ENCODE data around the gene TTLL4. TPM values are rescaled to one million over a fixed set of nuclear protein-coding genes. Genes with fewer than 3 reads are reported as not detected.

TTLL4 gene
- polyA plus RNA-seq, 1 of the 3 experiments (the other 2 are of a cell fraction) = 15.6 TPM

GRCh38 chr2:218710334-218710686, 325 bp upstream of the TTLL4 start:
- Histone ChIP-seq H3K36me3 (replicated peaks in 1 of 2; ENCODE audit: control insufficient read depth in 1 of 2, insufficient read depth in 2 of 2, low read length in 1 of 2) (peaks cover 0 to 7% of the 10 kb centered on the region in 2 experiments), H3K4me2 (peak overlapping the region; percentile 56), H2AFZ (ENCODE audit: low read depth) (peak overlapping the region; percentile 95), H3K79me2 (ENCODE audit: insufficient read depth) (peaks cover 38% of the 10 kb centered on the region), H3K9me2 (no peaks in the 10 kb centered on the region), H3K27me3 (ENCODE audit: insufficient read depth) (no peaks in the 10 kb centered on the region), H3F3A (replicated peaks; ENCODE audit: insufficient read depth) (peaks cover 5% of the 10 kb centered on the region), H3K9ac (no peak overlapping the region), H4K20me1 (ENCODE audit: insufficient read depth) (peaks cover 3% of the 10 kb centered on the region; the same call in 1 of the 2 replicates), H3K4me1 (ENCODE audit: control insufficient read depth in 1 of 2, insufficient read depth in 2 of 2, low read depth in 1 of 2, low read length in 1 of 2) (peaks cover 0 to 11% of the 10 kb centered on the region in 2 experiments; a peak in 1 of 4 replicates), H3K27ac (ENCODE audit: low read depth in 2 of 2, low read length in 1 of 2) (no peak overlapping the region), H3K9me3 (no peaks in the 10 kb centered on the region), H3K4me3 (ENCODE audit: low read depth in 2 of 2, low read length in 1 of 2) (peak overlapping the region; percentile 74 to 81; a peak in 3 of 4 replicates)
- TF ChIP-seq RFX5 (IDR thresholded peaks at IDR 0.05; ENCODE audit: low read length) (no peak), GABPA (IDR thresholded peaks at IDR 0.05; ENCODE audit: low read depth) (no peak), PBX3 (IDR thresholded peaks at IDR 0.05) (no peak), REST (IDR thresholded peaks at IDR 0.05; ENCODE audit: low read depth, low read length) (no peak), RAD21 (IDR thresholded peaks at IDR 0.05; ENCODE audit: low read length) (no peak), POLR2AphosphoS5 (IDR thresholded peaks at IDR 0.05; ENCODE audit: low read depth, low read length) (no peak), MXI1 (IDR thresholded peaks at IDR 0.05; ENCODE audit: low read depth, low read length) (no peak), TAF1 (IDR thresholded peaks at IDR 0.05; ENCODE audit: borderline replicate concordance, low read depth, low read length) (no peak), FOXM1 (IDR thresholded peaks at IDR 0.05; ENCODE audit: low read depth) (no peak), NRF1 (IDR thresholded peaks at IDR 0.05; ENCODE audit: low read depth, low read length) (no peak), TEAD4 (IDR thresholded peaks at IDR 0.05; ENCODE audit: borderline replicate concordance, insufficient read depth) (no peak)
- TF ChIP-seq, protein P1, sequence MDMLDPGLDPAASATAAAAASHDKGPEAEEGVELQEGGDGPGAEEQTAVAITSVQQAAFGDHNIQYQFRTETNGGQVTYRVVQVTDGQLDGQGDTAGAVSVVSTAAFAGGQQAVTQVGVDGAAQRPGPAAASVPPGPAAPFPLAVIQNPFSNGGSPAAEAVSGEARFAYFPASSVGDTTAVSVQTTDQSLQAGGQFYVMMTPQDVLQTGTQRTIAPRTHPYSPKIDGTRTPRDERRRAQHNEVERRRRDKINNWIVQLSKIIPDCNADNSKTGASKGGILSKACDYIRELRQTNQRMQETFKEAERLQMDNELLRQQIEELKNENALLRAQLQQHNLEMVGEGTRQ (IDR thresholded peaks at IDR 0.05; ENCODE audit: borderline replicate concordance, low read depth, low read length) = no peak
- DNase-seq = no peak
- 69% methylated on average over 14 of the region's 14 CpGs for WGBS (ENCODE audit: low lambda C conversion rate)
- ChIA-PET POLR2A (interaction anchor here (0.7 to 1.0 kb wide), 2 partner anchors 36 to 102 kb away, joined by 3 to 4 read pairs; no protein-coding TSS in a partner anchor), CTCF (interaction anchor here (0.6 to 2.6 kb wide), 27 partner anchors 8 to 429 kb away, joined by 3 to 31 read pairs (median 4); partner anchors contain the start of genes BCS1L, RNF25, STK36 and ZNF142)

Measured in SK-N-SH (cell line).